Kidney (tissue), 14 donors: ENCODE results near the gene GSAP. TPM values are rescaled to one million over a fixed set of nuclear protein-coding genes. Genes with fewer than 3 reads are reported as not detected.
"Not testable (repeated sequence)": the region's sequence is repeated elsewhere in the genome, so short reads cannot be mapped to it uniquely, and the experiment has no call there.

Source experiments
- DNase-seq, 5 donors: peaks; one replicate each; pipeline ENCODE4 v3.0.0-alpha.2; 2013 to 2020
- FAIRE-seq: peaks from 2 replicates; lab custom pipeline; 2012; peaks lifted over from hg19 to GRCh38; lab: Jason Lieb, UNC
- H3K27ac ChIP-seq, 2 donors: one replicate each; pipeline ENCODE4 v1.7.0; 2013; ENCODE audit warnings: low read depth in 2 of 2, low read length in 2 of 2, inconsistent platforms in 1 of 2
- H3K27me3 ChIP-seq: one replicate; pipeline ENCODE4 v1.7.1; 2013; ENCODE audit warnings: low read length, inconsistent platforms; ENCODE audit not compliant: control insufficient read depth, insufficient read depth
- H3K36me3 ChIP-seq, 3 donors: one replicate each; pipeline versions ENCODE4 v1.7.0 to v1.7.1; 2013; ENCODE audit warnings: low read length in 3 of 3, control low read depth in 1 of 3, inconsistent platforms in 1 of 3; ENCODE audit not compliant: insufficient read depth in 3 of 3, control insufficient read depth in 2 of 3
- H3K4me1 ChIP-seq, 3 donors: one replicate each; pipeline versions ENCODE4 v1.7.0 to v1.7.1; 2013; ENCODE audit warnings: low read length in 3 of 3, inconsistent platforms in 1 of 3, low read depth in 1 of 3; ENCODE audit not compliant: control insufficient read depth in 2 of 3, insufficient read depth in 2 of 3
- H3K4me3 ChIP-seq, 3 donors: one replicate each; pipeline versions ENCODE4 v1.7.0 to v1.8.1; 2013; ENCODE audit warnings: low read length in 3 of 3, control low read depth in 1 of 3, inconsistent platforms in 1 of 3
- H3K9ac ChIP-seq, 3 donors: one replicate each; pipeline versions ENCODE4 v1.7.0 to v1.7.1; 2013; ENCODE audit warnings: low read length in 3 of 3, control low read depth in 1 of 3, inconsistent platforms in 1 of 3
- H3K9me3 ChIP-seq, 3 donors: one replicate each; pipeline versions ENCODE4 v1.7.0 to v1.7.1; 2013; ENCODE audit warnings: low read length in 3 of 3, control low read depth in 1 of 3, inconsistent platforms in 1 of 3; ENCODE audit not compliant: control insufficient read depth in 2 of 3, insufficient read depth in 1 of 3
- intact Hi-C: fragments of 100-400 bp; cut with DNase I; formaldehyde crosslinking; loops from one replicate; pipeline ENCODE4 v1.11.1; 2022
- polyA plus RNA-seq: library from polyadenylated mRNA; stranded (reverse); fragments of 350-450 nt; fragmentation: Illumina TruSeq; extraction: RNeasy Lipid Tissue Mini Kit (QIAGEN cat#74804); gene quantifications from one replicate; pipeline ENCODE4 v1.2.3, GENCODE V29; 2014; ENCODE audit warnings: low read depth, low replicate concordance; ENCODE audit not compliant: insufficient read depth
- total RNA-seq: library from RNA; stranded (reverse); fragmentation: NEBNext Ultra II Directional; extraction: Animal tissue kit (Norgen Biotek cat#: 25700); gene quantifications from one replicate; pipeline ENCODE4 v1.2.1, GENCODE V29; 2021
- TF ChIP-seq, protein P1 (sequence below): IDR thresholded peaks from 3 replicates; pipeline ENCODE4 v1.5.1; 2012; ENCODE audit warnings: mild to moderate bottlenecking, moderate library complexity, borderline replicate concordance; ENCODE audit not compliant: insufficient read depth; ENCODE audit errors: extremely low read depth
- donor health status: control.
- donor health status: control.
- donor health status: control.
- donor health status: control.
- donor health status: control.
- donor health status: DM: yes; HTN: yes; CAD: no.
- donor health status: Normal renal cell carcinoma (clear cell type).

Gene GSAP
- total and polyA plus RNA-seq, 2 donors from 2014 or later: 11.7 to 29.4 TPM

DNA sequence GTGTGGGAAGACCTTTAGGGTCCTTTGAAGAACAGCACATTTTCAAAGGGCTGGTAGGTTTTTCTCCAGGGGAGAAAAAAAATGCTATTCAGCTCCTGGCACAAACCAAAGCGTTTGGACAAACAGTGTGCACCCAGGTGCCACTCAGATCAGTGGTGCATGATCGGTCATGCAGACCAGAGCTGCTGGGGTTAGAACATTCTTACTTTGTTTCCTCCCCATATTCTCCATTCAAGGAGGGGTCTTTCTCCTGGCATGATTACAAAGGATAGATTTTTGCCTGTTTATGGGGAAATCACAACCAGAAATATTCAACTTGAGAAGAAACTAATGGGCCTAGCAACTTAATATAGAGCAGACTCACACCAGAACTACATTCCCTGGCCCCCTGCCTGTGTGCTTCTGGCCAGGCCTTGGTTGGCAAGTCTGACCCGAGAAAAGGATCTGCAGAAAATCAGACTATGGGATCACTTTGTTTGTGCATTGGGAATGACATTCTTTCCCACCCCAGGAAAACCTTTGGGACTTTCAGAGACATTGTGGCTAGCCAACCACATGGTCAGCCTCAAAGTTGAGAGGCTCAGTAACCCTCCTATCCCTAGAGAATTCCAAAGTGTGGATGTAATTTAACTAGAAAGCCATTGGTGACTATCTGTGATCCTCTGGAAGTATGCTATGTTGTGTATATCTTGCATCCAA lies 134.2 kb downstream of the GSAP start:
- no peaks in the 10 kb centered on the region for H3K9me3 ChIP-seq
- no peak overlapping the region for H3K9ac ChIP-seq
- peaks cover 0 to 20% (median 17%) of the 10 kb centered on the region in 3 donors for H3K4me1 ChIP-seq
- H3K4me3 ChIP-seq: peak overlapping the region in 1 of 3 donors; percentile 22
- peak overlapping the region; percentile 40 to 59 for H3K27ac ChIP-seq
- DNase-seq: peak in 2 of 5 donors; percentile 40 to 42
- no peaks in the 10 kb centered on the region for H3K27me3 ChIP-seq
- no peak for FAIRE-seq
- TF ChIP-seq, protein P1, sequence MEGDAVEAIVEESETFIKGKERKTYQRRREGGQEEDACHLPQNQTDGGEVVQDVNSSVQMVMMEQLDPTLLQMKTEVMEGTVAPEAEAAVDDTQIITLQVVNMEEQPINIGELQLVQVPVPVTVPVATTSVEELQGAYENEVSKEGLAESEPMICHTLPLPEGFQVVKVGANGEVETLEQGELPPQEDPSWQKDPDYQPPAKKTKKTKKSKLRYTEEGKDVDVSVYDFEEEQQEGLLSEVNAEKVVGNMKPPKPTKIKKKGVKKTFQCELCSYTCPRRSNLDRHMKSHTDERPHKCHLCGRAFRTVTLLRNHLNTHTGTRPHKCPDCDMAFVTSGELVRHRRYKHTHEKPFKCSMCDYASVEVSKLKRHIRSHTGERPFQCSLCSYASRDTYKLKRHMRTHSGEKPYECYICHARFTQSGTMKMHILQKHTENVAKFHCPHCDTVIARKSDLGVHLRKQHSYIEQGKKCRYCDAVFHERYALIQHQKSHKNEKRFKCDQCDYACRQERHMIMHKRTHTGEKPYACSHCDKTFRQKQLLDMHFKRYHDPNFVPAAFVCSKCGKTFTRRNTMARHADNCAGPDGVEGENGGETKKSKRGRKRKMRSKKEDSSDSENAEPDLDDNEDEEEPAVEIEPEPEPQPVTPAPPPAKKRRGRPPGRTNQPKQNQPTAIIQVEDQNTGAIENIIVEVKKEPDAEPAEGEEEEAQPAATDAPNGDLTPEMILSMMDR: no peak
- H3K36me3 ChIP-seq: no peaks in the 10 kb centered on the region
- intact Hi-C loops: no loop called here

DNA sequence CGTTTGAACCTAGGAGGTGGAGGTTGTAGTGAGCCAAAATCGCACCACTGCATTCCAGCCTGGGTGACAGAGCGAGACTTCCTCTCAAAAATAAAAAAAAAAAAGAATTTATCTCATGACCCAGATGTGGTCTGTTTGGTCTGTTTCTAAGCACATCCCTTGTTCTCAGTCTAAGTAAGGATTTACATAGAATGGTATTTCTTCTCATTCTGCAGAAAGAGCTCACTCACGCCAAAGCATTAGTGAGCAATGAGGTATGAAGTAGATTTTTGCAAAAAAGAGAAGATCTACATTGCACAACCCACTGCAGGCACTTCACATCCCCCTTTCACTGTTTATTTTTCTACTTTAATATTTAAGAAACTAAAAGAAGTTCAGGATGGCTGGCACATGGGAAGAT lies 140.0 kb downstream of the GSAP start:
- no peaks in the 10 kb centered on the region for H3K36me3 ChIP-seq
- no peaks in the 10 kb centered on the region for H3K27me3 ChIP-seq
- DNase-seq (no peak), FAIRE-seq (no peak)
- H3K27ac ChIP-seq: no peak overlapping the region
- H3K9me3 ChIP-seq: no peaks in the 10 kb centered on the region
- no peak overlapping the region for H3K9ac ChIP-seq
- TF ChIP-seq, protein P1: no peak
- H3K4me1 ChIP-seq: peaks cover 0 to 8% (median 0%) of the 10 kb centered on the region in 3 donors
- intact Hi-C loops: no loop called here
- no peak overlapping the region for H3K4me3 ChIP-seq

DNA sequence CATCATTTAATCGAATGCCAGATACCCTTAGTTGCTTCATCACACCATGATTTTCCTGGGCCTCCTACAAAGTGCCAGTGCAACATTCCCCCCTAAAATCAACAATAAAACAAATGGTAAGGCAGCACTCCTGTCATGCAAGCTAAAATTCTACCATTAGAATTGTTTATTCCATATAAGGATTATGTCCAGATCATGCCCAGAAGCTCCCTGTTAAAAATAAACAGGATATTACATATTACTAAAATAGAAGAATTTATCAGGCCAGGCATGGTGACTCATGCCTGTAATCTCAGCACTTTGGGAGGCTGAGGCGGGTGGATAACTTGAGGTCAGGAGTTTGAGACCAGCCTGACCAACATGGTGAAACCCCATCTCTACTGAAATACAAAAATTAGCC lies 140.5 kb downstream of the GSAP start:
- H3K4me3 ChIP-seq, DNase-seq: not testable (repeated sequence)

DNA sequence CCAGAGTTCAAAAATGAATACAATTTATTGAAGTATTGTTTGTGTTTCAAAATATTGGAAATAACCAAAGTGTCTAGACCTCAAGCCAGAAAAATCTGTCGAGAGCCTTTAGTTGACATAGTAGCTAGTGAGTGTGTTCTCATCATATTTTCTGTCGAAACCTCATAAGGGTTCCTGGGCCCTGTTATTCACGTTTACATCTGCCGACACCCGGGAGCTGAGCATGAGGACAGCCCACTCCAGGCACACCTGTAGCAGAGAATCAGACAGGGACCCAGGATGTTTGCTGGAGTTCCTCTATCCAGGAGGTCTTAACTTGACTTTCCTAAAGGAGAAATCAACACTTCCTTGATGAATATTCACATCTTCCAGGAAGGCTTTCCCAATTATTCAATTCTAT lies 144.4 kb downstream of the GSAP start:
- H3K9ac ChIP-seq: no peak overlapping the region
- peaks cover 0 to 18% (median 8%) of the 10 kb centered on the region in 3 donors for H3K4me1 ChIP-seq
- intact Hi-C loops: no loop called here
- no peaks in the 10 kb centered on the region for H3K36me3 ChIP-seq
- H3K4me3 ChIP-seq: no peak overlapping the region
- FAIRE-seq: no peak
- no peaks in the 10 kb centered on the region for H3K9me3 ChIP-seq
- no peak overlapping the region for H3K27ac ChIP-seq
- H3K27me3 ChIP-seq: no peaks in the 10 kb centered on the region
- no peak for DNase-seq
- TF ChIP-seq, protein P1: no peak

More for the DNA sequence above, 140.5 kb downstream of the GSAP start:
- H3K27me3 ChIP-seq, H3K36me3 ChIP-seq, H3K27ac ChIP-seq, intact Hi-C loops, H3K9me3 ChIP-seq, FAIRE-seq, H3K4me1 ChIP-seq, H3K9ac ChIP-seq: not testable (repeated sequence)
